COR-L47 (cell line): Measurements from ENCODE around the gene OIP5.
A peak's percentile ranks its signal among the peaks of the same experiment; 100 is the strongest.
"Not testable (repeated sequence)": the region's sequence is repeated elsewhere in the genome, so short reads cannot be mapped to it uniquely, and the experiment has no call there.

Experiments
- DNase-seq: peaks from one replicate; lab custom pipeline; 2025; lab: John Stamatoyannopoulos, UW

Gene OIP5

DNA sequence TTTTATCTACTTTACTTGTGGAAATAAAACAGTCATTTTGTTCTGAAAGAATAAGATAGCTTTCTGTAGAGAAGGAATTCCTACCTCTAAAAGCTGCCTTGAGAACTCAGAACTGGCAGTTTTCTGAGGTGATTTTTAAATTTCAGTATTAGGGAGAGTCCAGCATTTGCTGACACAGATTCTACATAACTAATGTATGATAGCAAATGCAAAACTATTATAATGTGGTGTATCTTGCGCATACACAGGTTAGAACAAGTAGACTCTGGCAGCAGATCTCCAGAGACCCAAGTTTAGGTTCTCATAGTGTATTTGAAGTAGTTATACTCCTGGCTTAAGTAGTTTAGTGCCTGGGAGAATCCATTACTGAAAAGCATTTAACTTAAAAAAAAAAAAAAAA, 30.8 kb downstream of the OIP5 start:
- no peak for DNase-seq

DNA sequence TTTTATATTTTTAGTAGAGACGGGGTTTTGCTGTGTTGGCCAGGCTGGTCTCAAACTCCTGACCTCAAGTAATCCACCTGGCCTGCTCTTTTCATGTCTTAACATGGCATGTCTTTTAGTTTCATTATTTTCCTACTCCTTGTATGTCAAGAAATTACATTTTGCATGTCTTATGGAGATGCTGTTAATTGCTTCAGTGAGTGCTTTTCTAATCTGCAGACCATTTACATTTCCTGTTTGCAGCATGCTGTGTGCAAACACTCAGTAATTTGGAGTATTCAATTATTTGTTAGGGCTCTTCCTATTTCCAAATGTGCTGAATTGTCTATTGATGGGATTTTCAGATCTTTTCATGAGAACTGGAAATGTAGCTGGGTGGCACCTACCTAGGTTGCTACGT, 31.3 kb downstream of the OIP5 start:
- DNase-seq: peak; percentile 0

DNA sequence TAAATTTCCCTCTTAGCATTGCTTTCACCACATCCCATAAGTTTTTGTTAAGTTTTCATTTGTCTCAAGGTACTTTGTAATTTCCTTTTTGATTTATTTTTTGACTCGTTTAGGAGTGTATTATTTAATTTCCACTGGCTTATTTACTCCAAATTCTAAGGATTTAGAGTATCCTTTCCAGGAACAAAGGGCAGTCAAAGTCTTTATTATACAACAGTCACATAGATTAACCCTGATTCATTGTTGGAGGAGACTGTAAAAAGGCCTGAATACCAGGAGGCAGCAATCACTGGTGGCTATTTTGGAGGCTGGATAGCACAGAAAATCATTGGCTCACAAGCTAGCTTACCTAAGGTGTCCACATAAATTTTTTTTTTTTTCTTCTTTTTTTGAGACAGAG, 39.9 kb downstream of the OIP5 start:
- no peak for DNase-seq

DNA sequence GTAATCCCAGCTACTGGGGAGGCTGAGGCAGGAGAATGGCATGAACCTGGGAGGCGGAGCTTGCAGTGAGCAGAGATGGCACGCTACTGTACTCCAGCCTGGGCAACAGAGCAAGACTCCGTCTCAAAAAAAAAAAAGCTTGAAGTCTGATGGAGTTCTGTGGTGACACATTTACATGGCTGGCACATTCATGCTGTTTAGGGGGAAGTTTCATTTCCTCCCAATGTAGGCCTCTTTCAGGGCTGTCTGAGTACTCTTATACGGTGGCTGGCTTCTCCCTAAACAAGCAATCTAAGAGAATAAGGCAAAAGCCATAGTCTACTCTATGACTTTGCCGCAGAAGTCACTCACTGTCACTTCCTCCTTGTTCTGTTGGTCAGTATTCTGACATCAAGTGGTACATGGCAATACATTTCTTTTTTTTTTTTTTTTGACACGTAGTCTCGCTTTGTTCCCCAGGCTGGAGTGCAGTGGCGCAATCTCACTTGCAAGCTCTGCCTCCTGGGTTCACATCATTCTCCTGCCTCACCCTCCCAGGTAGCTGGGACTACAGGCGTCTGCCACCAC, 41.2 kb downstream of the OIP5 start:
- DNase-seq: no peak

DNA sequence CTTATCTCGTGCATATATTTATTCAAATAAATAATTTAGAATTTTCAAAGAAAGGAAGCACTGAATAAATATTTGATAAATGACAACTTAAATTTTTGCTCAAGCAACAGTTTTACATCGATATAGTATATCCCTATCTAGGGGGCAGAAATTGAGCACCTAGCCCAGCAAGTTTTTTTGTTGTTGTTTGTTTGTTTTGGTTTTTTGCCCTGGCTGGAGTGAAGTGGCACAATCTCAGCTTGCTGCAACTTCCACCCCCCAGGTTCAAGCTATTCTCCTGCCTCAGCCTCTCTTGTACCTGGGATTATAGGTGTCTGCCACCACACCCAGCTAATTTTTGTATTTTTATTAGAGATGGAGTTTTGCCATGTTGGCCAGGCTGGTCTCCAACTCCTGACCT, 42.4 kb downstream of the OIP5 start:
- DNase-seq: no peak

DNA sequence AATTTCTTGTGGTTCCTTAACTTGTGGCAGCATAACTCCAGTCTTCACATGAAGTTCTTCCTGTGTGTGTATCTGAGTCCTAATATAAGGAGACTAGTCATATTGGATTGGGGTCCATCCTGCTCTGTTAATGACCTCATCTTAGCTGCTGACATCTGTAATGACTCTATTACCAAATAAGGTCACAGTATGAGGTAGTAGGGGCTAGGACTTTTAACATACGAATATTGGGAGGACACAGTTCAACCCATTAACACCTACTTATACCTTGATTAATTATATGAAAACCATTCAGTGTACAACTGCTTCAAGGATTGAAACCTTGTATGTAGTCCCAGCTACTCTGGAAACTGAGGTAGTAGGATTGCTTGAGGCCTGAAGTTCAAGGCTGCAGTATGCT, 43.9 kb downstream of the OIP5 start:
- no peak for DNase-seq

DNA sequence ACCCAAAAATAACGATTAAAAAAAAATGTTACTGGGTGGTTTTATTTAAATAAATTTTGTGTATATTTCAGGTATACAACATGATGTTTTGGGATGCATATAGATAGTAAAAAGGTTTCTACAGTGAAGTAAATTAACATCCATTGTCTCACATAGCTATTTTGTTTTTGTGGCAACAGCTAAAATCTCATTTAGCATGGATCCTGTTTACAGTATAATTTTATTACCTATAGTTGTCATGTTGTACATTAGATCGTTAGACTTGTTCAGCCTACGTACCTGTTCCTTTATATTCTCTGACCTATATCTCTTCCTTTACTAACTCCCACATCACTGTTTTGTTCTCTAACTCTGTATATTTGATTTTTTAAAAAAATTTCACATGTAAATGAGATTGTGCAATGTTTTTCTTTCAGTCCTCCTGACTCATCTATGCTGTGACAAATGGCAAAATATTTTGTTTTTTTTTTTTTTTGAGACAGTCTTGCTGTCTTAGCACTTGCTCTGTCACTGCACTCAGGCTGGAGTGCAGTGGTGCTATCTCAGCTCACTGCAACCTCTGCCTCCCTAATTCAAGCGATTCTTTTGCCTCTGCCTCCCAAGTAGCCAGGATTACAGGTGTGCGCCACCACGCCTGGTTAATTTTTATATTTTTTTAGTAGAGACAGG, 45.6 kb downstream of the OIP5 start:
- no peak for DNase-seq

DNA sequence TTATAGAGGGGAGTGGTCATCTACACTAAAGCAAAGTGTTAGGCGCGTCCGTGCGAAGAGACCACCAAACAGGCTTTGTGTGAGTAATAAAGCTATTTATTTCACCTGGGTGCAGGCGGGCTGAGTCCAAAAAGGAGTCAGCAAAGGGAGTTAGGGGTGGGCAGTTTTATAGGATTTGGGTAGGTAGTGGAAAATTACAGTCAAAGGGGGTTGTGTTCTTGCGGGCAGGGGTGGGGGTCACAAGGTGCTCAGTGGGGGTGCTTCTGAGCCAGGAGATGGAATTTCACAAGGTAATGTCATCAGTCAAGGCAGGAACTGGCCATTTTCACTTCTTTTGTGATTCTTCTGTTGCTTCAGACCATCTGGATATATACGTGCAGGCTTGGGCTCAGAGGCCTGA, 47.1 kb downstream of the OIP5 start:
- no peak for DNase-seq

DNA sequence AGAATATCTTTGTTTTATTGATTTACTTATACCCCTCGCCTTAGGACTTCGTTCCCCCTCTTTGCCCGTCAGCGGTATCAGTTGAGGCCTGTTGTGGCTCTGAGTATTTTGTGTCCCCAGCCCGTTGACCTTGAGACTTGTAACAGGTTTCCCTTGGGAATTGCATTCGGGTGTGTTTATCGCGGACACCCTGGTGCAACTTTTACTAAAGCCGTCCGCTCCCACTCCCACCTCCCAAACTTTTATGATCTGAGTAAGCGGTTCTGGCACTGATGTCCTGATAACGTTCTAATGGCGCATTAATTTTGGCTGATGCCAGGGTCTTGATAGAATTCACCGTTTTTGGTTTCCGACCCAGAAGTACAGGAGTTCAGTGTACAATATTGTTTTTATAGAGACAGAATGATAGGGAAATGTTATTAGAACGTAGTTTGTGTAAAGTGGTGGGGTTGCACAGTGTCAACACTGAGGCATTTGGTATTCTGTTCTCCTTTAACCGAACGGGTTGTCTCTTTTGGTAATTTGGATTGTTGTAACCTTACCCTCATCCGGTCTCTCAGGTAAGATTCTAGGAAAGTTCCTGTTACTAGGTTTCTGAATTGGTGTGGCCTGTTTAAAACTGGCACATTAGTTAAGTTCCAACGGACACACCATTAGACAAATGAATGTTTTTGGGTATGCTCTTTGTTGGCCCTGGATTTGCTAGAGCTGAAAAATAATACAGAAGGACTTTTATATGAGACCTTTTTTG, 47.8 kb downstream of the OIP5 start:
- DNase-seq: no peak

DNA sequence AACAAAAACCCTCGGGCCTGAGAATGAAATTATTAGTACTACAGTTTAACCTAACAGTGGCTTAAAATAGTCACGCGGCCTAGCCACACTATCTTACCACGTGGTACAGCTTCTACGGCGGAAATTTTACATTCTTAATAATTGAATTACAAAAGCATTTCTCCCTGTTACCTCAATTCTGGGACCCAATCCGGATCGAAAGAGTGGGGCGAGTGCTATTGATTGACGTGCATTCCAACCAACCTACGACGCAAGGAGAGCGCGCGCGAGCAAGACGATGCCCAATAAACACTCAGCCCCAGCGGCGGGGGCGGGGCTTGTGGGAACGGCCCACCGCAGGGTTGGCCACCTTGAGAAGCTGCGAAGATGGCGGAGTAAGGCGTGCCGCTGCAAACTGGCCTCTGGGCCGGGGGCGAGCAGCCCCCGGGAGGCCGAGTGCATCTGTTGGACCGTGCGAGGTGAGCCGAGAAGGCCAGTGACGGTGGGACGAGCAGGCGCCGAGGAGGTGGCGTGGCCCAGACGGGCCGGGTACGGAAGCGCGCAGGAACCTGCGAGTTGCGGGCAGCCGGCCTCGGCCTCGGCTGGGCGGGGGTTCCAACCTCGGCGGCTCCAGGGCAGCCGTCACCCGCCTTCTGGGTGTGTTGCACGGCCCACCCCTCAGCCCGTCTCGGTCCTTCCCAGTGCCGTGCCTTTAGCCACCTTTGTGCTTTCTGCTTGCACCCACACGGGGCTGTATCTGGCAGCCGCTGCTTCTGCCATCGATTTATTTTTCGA, 48.6 kb downstream of the OIP5 start:
- peak; percentile 99 for DNase-seq

DNA sequence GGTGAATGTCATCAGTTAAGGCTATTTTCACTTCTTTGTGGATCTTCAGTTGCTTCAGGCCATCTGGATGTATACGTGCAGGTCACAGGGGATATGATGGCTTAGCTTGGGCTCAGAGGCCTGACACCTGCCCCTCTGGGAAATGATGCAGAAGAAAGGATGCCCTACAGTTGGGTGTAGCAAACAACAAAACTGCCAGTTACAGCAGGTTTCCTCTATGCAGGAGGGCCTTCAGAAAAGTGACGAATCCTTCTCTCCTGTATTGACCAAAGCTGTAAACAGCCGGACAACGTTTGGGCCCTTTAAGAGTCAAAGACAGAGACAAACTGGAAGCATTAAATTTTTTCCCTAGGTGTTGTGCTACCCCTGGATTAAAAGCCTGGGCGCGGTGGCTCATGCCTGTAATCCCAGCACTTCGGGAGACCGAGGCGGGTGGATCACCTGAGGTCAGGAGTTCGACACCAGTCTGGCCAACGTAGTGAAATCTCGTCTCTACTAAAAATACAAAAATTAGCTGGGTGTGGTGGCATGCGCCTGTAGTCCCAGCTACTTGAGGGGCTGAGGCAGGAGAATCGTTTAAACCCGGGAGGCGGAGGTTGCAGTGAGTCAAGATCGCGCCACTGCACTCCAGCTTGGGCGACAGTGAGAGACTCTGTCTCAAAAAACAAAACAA, 49.3 kb downstream of the OIP5 start:
- not testable (repeated sequence) for DNase-seq

DNA sequence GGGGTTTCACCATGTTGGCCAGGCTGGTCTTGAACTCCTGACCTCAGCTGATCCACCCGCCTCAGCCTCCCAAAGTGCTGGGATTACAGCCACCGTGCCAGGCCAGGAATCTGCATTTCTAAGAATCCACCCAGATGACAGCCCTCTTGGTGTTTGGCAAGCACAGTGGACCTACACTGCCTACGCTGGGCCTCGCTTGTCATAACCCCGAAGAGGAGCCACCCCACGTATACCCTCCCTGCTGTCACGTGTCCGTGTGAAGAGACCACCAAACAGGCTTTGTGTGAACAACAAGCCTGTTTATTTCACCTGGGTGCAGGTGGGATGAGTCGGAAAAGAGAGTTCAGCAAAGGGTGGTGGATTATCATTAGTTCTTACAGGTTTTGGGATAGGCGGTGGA, 50.0 kb downstream of the OIP5 start:
- not testable (repeated sequence) for DNase-seq

DNA sequence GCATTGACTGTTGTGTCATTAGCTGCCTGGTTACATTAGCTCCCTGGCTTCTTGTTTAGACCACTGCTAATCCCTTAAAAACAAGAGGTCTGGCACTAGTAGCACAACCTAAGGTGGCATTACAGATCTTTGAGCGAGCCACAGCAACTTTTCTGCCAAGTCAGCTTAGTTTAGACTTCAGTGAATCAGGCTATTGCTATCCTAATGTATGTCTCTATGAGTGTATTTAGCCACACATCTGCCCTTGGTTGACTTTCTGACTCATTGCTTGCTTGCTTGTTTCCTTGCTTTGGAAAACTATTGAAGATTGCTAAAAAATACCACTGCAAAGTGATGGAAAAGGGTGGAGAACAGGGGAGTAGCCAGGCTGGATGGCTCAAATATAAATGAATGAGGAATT, 51.2 kb downstream of the OIP5 start:
- DNase-seq: no peak

DNA sequence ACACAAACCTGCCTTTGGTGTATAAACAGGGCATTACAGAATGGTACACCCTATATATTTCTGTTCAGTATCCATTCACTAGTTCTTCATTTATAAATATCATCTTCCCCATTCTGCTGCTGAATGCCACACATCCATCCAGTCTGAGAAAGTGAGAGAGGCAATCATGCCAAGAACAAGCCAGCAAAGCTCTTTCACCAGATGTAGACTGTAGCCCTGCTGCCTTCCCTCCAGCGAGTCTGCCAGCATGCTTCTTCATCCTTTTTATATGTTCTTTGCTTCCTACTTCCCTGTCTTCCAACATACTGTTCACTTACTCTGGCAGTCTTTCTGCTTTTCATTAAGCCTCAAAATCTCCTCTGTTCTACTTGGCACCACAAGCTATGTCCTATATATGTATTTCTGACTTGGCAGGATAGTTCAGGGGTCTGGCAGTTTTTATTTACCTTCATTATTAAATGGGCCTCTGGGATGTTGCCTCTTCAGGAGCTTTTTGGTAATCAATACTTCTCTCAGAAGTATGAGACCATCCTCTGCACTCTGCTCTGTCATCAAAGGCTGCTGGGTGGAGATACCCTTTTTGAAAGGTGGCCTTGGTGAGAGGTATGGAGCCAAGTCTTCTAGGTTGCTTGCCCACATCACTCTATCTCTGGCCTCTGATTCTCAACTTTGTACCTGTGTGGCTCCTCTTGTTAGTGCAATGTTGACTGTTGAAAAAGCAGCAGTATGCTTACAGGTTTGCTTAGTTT, 52.7 kb downstream of the OIP5 start:
- DNase-seq: no peak

DNA sequence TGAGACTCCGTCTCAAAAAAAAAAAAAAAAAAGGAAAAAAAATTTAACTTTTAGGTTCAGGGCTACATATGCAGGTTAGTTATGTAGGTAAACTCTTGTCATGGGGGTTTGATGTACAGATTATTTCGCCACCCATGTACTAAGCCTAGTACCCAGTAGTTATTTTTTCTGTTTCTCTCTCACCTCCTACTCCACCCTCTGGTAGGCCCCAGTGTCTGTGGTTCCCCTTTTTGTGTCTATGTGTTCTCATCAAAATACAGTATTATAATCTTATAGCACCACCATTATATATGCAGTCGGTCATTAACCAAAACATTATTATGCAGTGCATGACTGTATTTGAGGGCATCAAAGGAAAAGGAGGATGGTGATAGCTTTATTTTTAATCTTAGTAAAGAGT, 54.1 kb downstream of the OIP5 start:
- no peak for DNase-seq

DNA sequence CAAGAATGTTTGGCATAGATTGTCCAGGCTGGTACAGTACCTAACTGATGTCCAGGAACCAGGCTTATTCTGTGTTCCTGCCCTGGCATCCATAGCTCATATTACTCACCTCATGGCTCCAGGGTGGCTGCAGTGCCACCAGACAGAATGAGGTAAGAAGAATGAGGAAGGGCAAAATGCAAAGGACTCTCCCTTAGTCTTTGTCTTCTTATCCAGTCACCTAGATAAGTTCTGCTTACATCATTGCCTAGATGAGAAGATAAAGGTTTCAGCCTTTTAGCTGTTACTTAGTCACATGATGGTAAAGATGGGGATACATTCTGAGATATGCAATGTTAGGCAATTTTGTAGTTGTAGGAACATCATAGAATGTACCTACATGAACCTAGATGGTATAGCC, 55.6 kb downstream of the OIP5 start:
- DNase-seq: no peak

DNA sequence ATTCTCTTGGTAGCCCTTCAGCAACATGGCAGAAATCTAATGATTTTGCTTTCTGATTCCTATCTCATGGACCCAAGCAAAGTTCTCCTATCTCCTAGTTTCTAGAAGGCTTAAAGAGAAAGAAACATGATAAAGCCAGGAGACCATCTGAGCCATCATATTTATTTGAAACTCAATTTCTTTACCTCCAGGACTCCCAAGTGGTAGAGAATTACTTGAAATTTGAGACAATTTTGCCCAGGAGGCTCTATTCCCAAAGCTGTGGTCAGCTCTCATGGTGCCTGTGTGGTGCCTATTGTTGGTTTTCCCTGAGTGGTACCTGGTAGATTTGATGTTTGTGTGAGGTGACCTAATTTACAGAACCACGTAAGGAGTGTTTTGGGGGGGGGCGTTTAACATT, 62.5 kb downstream of the OIP5 start:
- DNase-seq: no peak

DNA sequence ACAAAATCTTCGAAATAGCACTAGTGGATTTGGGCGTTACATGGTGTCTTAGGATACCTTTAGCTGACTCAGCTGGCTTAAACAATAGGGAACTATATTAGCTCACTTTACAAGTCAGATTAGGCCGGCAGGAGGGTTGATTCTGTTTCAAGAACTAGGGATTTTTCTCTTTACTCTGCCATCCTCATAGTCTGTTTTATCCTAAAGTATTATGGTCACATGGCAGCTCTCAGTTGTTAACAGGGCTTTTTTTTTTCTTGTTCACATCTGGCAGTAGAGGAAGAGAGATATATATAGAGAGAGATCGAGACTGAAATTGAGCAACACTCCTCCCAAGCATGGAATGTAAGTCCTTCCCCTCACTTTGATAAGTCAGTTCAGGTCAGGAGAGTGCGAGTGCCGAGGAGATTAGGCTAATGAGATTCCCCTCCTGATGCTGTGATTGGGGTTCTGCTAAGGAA, 68.5 kb downstream of the OIP5 start:
- no peak for DNase-seq

DNA sequence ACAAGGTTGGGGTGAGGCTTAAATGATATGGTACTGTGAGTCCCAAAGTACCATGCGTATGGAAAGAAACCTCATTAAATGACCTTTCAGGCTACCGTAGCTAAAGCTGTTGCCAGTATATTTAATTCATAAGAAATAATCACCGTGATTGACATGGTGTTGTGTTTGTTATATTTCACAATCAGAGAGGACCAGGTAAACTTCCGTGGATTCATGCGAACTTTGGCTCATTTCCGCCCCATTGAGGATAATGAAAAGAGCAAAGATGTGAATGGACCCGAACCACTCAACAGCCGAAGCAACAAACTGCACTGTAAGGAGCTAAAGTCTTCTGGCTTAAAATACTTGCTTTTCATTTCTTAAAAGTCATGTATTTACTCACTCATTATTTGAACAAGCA, 69.8 kb downstream of the OIP5 start:
- DNase-seq: no peak

DNA sequence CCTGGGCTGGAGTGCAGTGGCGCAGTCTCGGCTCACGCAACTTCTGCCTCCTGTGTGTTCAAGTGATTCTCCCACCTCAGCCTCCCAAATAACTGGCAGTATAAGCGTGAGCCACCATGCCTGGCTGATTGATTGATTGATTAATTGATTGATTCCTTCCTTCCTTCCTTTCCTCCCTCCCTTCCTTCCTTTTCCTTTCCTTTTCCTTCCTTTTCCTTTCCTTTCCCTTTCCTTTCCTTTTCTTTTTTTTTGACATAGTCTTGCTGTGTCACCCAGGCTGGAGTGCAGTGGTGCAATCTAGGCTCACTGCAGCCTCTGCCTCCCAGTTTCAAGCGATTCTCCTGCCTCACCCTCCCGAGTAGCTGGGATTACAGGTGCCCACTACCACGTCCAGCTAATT, 71.5 kb downstream of the OIP5 start:
- DNase-seq: not testable (repeated sequence)

DNA sequence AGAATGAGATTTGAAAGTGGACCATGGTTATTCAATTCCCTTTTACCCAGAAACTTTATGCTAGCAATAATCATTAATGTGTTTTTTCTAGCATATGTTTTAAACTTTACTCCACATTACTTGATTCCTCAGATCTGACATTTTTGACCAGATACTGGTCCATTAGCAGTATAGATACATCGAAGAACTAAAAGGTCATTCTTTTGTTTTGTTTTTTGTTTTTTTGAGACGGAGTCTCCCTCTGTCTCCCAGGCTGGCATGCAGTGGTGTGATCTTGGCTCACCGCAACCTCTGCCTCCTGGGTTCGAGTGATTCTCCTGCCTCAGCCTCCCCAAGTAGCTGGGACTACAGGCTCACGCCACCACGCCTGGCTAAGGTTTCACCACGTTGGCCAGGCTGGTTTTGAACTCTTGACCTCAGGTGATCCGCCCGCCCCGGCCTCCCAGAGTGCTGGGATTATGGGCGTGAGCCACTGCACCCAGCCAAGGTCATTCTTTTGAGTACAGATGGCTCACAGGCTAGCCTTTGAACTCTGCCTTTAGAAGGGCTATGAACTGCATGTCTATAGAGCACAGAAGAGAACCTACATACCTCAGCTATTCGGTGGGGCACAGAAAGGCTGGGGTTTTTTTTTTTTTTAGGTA, 72.7 kb downstream of the OIP5 start:
- no peak for DNase-seq
